ENCODE results near the gene POLN. TPM values are rescaled to one million over a fixed set of nuclear protein-coding genes. Genes with fewer than 3 reads are reported as not detected.

The POLN gene
- total RNA-seq, 3 donors from 2014 or later: 1.4 to 4.6 (median 1.4) TPM

DNA sequence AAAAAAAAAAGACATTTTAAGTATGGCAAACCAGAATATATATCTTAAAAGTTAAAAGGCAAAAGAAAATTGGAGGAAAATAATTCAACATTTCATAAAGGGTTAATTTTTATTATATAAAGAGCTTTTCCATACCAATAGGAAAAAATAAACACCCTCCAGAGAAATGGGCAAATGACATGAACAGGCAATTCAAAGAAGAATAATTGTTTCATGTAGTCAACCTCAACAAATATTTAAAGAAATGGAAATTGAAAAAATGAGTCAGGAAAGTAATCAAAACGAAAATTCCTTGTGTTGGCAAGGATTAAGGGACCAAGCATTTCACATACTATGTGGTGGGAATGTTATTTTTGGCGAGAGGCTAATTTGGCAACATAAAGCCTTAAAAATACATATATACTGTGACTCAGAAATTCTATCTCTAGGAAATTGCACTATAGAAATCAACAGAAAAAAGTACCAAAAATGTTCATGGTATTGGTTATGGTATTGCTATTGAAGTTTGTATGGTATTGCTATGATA is 87.6 kb downstream of the POLN start:
- Histone ChIP-seq H3K4me3 (no peak overlapping the region), H3K9me3 (no peaks in the 10 kb centered on the region), H3K4me1 (ENCODE audit: low read depth) (no peaks in the 10 kb centered on the region), H3K36me3 (ENCODE audit: low read depth) (no peaks in the 10 kb centered on the region)
- TF ChIP-seq, protein P1, sequence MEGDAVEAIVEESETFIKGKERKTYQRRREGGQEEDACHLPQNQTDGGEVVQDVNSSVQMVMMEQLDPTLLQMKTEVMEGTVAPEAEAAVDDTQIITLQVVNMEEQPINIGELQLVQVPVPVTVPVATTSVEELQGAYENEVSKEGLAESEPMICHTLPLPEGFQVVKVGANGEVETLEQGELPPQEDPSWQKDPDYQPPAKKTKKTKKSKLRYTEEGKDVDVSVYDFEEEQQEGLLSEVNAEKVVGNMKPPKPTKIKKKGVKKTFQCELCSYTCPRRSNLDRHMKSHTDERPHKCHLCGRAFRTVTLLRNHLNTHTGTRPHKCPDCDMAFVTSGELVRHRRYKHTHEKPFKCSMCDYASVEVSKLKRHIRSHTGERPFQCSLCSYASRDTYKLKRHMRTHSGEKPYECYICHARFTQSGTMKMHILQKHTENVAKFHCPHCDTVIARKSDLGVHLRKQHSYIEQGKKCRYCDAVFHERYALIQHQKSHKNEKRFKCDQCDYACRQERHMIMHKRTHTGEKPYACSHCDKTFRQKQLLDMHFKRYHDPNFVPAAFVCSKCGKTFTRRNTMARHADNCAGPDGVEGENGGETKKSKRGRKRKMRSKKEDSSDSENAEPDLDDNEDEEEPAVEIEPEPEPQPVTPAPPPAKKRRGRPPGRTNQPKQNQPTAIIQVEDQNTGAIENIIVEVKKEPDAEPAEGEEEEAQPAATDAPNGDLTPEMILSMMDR (IDR thresholded peaks at IDR 0.05): no peak
- DNase-seq: no peak
- ATAC-seq: no peak
- intact Hi-C loops (cut with DNase I, micrococcal nuclease): no loop called here

DNA sequence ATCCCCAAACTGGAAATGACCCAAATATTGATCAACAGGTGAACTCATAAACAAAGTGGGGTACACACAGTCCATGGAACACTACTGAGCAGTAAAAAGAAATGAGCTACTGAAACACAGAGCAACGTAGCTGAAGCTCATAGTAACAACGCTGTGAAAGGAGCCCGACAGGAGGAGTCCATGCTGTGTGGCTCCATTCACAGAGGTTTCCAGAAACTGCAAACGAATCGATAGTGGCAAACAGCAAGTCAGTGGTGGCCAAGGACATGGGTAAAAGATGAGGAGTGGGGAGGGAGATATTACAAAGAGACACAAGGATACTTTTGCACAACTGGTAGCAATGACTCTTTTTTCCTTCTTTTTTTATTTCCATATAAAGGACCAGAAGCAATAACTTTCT is 90.4 kb downstream of the POLN start:
- Histone ChIP-seq H3K4me1 (ENCODE audit: low read depth) (no peaks in the 10 kb centered on the region), H3K36me3 (ENCODE audit: low read depth) (no peaks in the 10 kb centered on the region), H3K4me3 (no peak overlapping the region), H3K9me3 (no peaks in the 10 kb centered on the region)
- intact Hi-C loops (cut with DNase I, micrococcal nuclease): no loop called here
- no peak for ATAC-seq
- TF ChIP-seq, protein P1 (IDR thresholded peaks at IDR 0.05): no peak
- no peak for DNase-seq

DNA sequence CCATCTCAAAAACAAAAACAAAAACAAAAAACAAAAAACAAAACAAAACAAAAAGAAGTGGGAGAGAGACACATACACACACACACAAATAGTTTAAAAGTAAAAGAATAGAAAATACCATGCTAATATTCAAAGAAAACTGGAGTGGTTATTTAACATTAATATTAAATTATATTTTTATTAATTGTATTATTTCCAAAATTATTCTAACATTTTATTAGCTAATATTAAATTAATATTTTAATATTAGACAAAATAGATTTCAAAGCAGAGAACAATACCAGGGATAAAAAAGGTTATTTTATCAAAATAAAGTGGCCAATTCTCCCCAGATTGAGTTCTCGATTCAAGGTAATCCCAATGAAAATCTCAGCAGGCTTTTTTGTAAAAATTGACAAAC is 91.8 kb downstream of the POLN start:
- Histone ChIP-seq H3K36me3 (ENCODE audit: low read depth) (no peaks in the 10 kb centered on the region), H3K4me1 (ENCODE audit: low read depth) (no peaks in the 10 kb centered on the region), H3K9me3 (no peaks in the 10 kb centered on the region), H3K4me3 (no peak overlapping the region)
- intact Hi-C loops (cut with DNase I, micrococcal nuclease): no loop called here
- TF ChIP-seq, protein P1 (IDR thresholded peaks at IDR 0.05): no peak
- ATAC-seq (no peak), DNase-seq (no peak)

DNA sequence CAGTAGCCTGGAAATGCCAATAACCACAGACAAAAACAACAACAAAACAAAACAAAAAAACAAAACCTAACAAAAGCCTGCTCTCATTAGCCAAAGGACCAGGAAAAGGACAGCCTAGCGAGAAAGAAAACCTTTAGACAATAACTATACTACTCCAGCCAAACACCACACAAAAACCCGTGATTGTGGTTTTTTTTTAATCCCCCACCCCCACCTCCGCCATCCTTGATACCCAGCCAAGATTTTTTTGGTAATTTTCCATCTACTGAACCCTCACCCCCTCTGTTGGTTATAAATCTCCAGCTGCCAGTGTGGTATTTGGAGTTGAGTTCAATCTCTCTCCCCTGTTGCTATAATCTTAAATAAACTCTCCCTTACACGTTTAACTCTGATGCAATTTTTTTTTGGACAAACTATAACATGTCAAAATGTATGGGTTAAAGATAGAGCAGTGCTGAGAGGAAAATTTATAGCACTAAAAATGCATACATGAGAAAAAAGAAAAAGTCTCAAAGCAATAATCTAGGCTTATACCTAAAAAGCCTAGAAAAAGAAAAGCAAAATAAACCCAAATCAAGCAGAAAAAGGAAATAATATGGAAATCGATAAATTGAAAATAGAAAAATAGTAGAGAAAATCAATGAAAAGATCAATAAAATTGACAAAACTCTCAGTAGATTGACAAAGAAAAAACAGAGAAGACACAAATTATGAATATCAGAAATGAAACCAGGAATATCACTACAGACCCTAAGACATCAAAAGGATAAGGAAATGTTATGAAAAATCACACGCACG is 99.1 kb downstream of the POLN start:
- no peak for ATAC-seq
- no peak for DNase-seq
- no peaks in the 10 kb centered on the region for H3K36me3 ChIP-seq (ENCODE audit: low read depth)
- H3K9me3 ChIP-seq: no peaks in the 10 kb centered on the region
- no peaks in the 10 kb centered on the region for H3K4me1 ChIP-seq (ENCODE audit: low read depth)
- TF ChIP-seq, protein P1 (IDR thresholded peaks at IDR 0.05): no peak
- intact Hi-C loops (cut with DNase I, micrococcal nuclease): no loop called here
- no peak overlapping the region for H3K4me3 ChIP-seq

DNA sequence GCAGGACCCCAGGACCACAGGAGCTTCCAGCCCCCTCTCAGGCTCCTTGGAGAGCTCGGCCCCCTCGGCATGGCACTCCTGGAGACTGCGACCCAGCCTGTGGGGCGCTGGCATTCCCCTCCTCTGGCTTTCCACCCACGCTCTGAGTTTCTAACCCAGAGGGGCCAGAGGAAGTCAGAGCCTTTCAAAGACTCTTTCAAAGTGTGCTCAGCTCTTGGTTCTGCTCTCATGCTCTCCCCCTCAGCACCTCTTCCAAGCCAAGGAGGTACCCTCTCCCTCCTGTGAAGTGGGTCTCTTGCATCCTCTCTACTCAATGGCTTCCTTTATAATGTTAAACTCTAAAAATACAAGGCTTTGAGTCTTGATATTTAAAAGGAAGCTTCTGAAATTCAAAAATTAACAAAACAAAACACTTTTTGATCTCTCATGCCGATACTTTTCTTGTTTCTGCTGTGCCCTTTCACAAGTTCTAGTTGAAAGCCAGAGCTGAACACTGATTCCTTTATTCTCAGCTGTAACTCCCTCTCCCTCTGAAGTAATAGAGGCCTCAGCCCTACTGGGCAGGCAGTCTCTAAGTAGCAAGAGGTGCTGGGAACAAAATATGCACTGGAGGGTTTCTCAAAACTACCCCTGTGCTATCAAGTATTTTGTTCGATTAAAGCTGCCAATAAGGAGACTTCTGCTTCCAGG is 100.0 kb downstream of the POLN start:
- H3K36me3 ChIP-seq (ENCODE audit: low read depth): no peaks in the 10 kb centered on the region
- ATAC-seq (no peak), DNase-seq (no peak)
- intact Hi-C loops (cut with DNase I, micrococcal nuclease): no loop called here
- TF ChIP-seq, protein P1 (IDR thresholded peaks at IDR 0.05): no peak
- H3K9me3 ChIP-seq: no peaks in the 10 kb centered on the region
- no peak overlapping the region for H3K4me3 ChIP-seq
- no peaks in the 10 kb centered on the region for H3K4me1 ChIP-seq (ENCODE audit: low read depth)

All from mucosa of descending colon (tissue), 3 donors.